ENCODE data around the gene MKLN1. TPM values are rescaled to one million over a fixed set of nuclear protein-coding genes. Genes with fewer than 3 reads are reported as not detected.

The MKLN1 gene
- total RNA-seq, 1 donor from 2014 or later: 13.2 TPM

DNA sequence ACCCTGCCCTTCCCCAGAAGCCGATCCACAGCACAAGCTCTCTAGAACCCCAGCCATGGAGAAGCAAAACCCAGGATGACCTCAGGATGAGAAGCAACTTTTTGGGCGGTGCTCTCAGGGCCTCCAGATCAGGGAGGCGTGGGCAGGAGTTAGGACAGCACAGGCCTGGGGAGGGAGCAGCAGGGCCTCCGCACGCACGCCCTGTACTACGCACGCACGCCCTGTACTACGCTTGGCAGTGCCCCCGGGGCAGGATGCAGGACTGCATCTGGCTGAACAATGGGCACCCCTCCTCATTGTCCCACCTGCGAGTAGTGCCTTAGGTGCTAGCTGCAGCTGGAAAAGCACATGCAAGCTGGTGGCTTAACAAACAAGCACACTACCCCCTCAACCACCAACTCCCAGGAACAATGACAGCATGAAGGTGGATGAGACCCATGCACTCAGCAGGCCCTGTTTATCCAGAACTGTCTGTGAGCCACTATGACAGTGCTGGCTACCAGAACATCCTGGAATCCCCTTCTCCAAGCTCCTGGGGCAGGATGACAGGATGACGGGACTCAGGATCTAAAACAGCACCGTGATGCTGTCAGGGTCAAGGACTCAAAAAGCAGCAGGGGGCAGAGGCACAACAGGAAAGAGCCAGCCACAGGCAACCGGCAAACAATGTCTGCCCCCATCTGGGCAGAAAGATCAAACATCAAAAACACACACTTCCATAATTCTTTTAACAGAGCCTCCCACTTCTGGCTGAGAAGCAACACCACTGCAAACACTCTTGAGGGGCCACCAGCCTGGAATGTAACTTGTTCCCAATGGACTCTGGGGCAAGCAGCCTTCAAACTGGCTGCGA lies 217.0 kb downstream of the MKLN1 start:
- DNase-seq (ENCODE audit: low read depth in 2 of 2): peak; percentile 77 to 90

GRCh38 chr7:131546126-131546525 lies 218.4 kb downstream of the MKLN1 start:
- DNase-seq (ENCODE audit: low read depth in 2 of 2): no peak

Other genes starting within 250 kb of the MKLN1 start
- gene PODXL, start 228.8 kb downstream of the MKLN1 start, total RNA-seq: 194 and 210 TPM in 2 replicates